NB4 (cell line): ENCODE data around the gene OTUD3.

ENCODE experiments used
- CTCF ChIP-seq: IDR thresholded peaks from one replicate; pipeline ENCODE4 v1.5.1; 2012; ENCODE audit warnings: low read depth, low read length
- POLR2A ChIP-seq: IDR thresholded peaks from 2 replicates; pipeline ENCODE4 v1.6.1; 2011; ENCODE audit warnings: mild to moderate bottlenecking; ENCODE audit not compliant: insufficient read length; ENCODE audit errors: extremely low read depth

- TF ChIP-seq CTCF = no peak
- no peak for TF ChIP-seq POLR2A
Observed at GRCh38 chr1:19926296-19927129, 44.3 kb downstream of the OTUD3 start.
